Activated CD4-positive, alpha-beta memory T cell treated with anti-CD3 and anti-CD28 coated beads for 36 hours (primary cell): Measurements from ENCODE around the gene CCDC91. TPM values are rescaled to one million over a fixed set of nuclear protein-coding genes. Genes with fewer than 3 reads are reported as not detected.
A peak's percentile ranks its signal among the peaks of the same experiment; 100 is the strongest.

Experiments
- CTCF ChIA-PET: fragments of 350-600 bp; sonication (Branson Sonifier 250); formaldehyde crosslinking; loops from one replicate; lab custom pipeline; 2021; ENCODE audit warnings: antibody characterized with exemption, inconsistent platforms; lab: Charles Lee
- POLR2A ChIA-PET: fragments of 350-600 bp; sonication (Branson Sonifier 250); formaldehyde crosslinking; loops from one replicate; lab custom pipeline; 2021; ENCODE audit warnings: antibody characterized with exemption; lab: Charles Lee
- DNase-seq: peaks from one replicate; pipeline ENCODE4 v3.0.0-alpha.2; 2020
- H3K27ac Mint-ChIP-seq: one replicate; pipeline ENCODE4 v1.8.0; 2021; ENCODE audit warnings: mixed read lengths
- H3K27me3 Mint-ChIP-seq: one replicate; pipeline ENCODE4 v1.8.0; 2021; ENCODE audit warnings: mixed read lengths
- H3K36me3 Mint-ChIP-seq: one replicate; pipeline ENCODE4 v1.8.0; 2021; ENCODE audit warnings: mixed read lengths
- H3K4me1 Mint-ChIP-seq: one replicate; pipeline ENCODE4 v1.8.0; 2021; ENCODE audit warnings: low read depth, mixed read lengths
- H3K4me3 Mint-ChIP-seq: one replicate; pipeline ENCODE4 v1.8.0; 2021; ENCODE audit warnings: mild to moderate bottlenecking, mixed read lengths
- H3K9me3 Mint-ChIP-seq: one replicate; pipeline ENCODE4 v1.8.0; 2021; ENCODE audit warnings: mixed read lengths
- intact Hi-C: fragments of 100-400 bp; cut with micrococcal nuclease; formaldehyde crosslinking; loops from one replicate; pipeline ENCODE4 v1.15.1; 2023
- total RNA-seq, 2 experiments: library from RNA; stranded (reverse); gene quantifications; one replicate each; pipeline ENCODE4 v1.2.3, GENCODE V29; 2021

CCDC91 gene, protein sequence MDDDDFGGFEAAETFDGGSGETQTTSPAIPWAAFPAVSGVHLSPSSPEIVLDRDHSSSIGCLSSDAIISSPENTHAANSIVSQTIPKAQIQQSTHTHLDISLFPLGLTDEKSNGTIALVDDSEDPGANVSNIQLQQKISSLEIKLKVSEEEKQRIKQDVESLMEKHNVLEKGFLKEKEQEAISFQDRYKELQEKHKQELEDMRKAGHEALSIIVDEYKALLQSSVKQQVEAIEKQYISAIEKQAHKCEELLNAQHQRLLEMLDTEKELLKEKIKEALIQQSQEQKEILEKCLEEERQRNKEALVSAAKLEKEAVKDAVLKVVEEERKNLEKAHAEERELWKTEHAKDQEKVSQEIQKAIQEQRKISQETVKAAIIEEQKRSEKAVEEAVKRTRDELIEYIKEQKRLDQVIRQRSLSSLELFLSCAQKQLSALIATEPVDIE
- 10 to 100 TPM; 16.5 to 19.7 TPM for total RNA-seq

DNA sequence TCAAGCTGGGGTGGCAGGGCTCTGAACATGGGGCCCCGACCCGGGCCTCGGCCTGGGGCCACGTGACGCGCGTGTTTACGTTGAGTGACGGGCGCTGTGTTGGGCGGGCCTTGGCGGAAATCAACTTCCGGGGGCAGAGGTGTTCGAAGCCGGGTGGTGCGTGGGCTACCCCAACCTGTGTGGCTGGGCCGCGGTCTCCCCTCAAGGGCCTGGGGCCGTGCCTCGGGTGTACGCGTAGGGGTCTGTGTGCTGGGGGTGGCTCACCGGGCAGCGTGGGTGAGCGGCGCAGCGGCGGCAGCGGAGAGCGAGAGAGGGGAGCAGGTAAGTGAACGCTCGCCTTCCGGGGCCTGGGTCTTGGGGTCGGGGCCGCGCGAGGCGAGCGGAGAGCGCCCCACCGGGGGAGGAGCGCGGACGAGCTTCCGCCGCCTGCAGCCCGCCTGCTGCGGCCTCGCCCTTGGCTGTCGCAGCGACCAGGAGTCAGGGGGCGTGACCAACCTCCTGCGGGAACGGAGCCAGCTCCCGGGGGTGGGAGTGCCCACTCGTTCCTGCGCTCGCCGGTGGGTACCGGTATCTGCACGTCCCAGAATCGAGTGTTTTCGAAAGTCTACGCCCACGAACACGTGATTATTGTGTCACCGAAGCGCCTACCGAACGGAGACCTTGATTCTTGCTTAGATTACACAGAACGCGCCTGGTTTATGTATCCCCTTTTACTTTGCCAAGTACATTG lies at the start of gene CCDC91:
CCDC91 (plus strand) TSS at position 136 of the 730 bp plus-strand sequence. CDS start 66,760 bp downstream, outside the sequence.
- no peaks in the 10 kb centered on the region for H3K27me3 Mint-ChIP-seq
- POLR2A ChIA-PET: interaction anchor here (0.7 to 1.7 kb wide), 9 partner anchors 9 to 366 kb away, joined by 3 to 14 read pairs (median 5); no protein-coding TSS in a partner anchor
- CTCF ChIA-PET: interaction anchor here (0.9 to 1.4 kb wide), 4 partner anchors 12 to 63 kb away, joined by 3 to 4 read pairs (median 4); no protein-coding TSS in a partner anchor
- H3K4me1 Mint-ChIP-seq: peaks cover 57% of the 10 kb centered on the region
- peak within 1 kb of the TSS; percentile 99 for H3K27ac Mint-ChIP-seq
- DNase-seq: peak; percentile 92
- peak within 1 kb of the TSS; percentile 98 for H3K4me3 Mint-ChIP-seq
- H3K36me3 Mint-ChIP-seq: peaks cover 22% of the 10 kb centered on the region
- intact Hi-C loops: loop anchor here (1.0 to 10.0 kb wide), 7 partner anchors 33 to 1191 kb away; partner anchors contain the start of genes ERGIC2 and MRPS35
- H3K9me3 Mint-ChIP-seq: peaks cover 4% of the 10 kb centered on the region

DNA sequence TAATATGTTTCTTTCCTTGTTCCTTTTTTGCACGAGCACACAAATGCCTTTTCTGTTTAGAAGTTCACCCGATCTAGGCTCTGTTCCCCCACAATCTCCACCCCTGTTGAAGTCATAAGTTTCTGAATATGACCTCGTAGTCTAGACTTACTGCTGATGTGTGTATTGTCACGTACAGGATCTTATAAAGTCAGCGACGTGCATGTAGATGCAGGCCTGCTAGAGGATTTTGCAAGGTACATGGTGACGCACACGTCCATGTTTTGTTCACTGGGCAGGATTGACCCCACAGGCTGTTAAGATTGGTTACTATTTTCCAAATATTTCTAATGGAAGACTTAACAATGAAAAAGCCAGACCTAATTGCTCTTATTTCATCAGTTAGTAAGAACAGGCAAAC lies 46.2 kb upstream of the CCDC91 start:
- DNase-seq: no peak
- ChIA-PET CTCF (no interaction called here), POLR2A (no interaction called here)
- Mint-ChIP-seq H3K27me3 (peaks cover 2% of the 10 kb centered on the region), H3K4me1 (no peaks in the 10 kb centered on the region), H3K36me3 (no peaks in the 10 kb centered on the region), H3K4me3 (no peak overlapping the region), H3K9me3 (no peaks in the 10 kb centered on the region), H3K27ac (no peak overlapping the region)
- intact Hi-C loops: no loop called here

DNA sequence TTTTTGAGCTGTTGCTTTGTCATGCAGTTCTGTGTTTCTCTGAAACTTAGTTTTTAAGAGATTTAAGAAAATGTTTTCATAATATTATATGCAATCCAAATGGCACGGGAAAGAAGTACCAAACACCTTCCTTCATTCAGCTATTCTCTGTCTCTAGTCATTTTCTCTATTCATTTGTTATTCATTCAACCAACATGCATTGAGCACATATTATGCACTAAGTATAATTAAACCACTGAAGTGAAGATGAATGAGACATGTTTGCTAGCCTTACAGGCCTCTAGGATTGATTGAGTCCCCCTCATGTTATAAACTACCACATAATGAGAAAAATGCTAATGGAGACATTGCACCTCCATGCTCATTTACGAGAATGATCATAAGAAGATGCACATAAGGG lies 45.7 kb upstream of the CCDC91 start:
- ChIA-PET POLR2A (no interaction called here), CTCF (no interaction called here)
- intact Hi-C loops: no loop called here
- H3K36me3 Mint-ChIP-seq: no peaks in the 10 kb centered on the region
- no peaks in the 10 kb centered on the region for H3K4me1 Mint-ChIP-seq
- DNase-seq: no peak
- H3K9me3 Mint-ChIP-seq: no peaks in the 10 kb centered on the region
- H3K27ac Mint-ChIP-seq: no peak overlapping the region
- peaks cover 2% of the 10 kb centered on the region for H3K27me3 Mint-ChIP-seq
- H3K4me3 Mint-ChIP-seq: no peak overlapping the region

DNA sequence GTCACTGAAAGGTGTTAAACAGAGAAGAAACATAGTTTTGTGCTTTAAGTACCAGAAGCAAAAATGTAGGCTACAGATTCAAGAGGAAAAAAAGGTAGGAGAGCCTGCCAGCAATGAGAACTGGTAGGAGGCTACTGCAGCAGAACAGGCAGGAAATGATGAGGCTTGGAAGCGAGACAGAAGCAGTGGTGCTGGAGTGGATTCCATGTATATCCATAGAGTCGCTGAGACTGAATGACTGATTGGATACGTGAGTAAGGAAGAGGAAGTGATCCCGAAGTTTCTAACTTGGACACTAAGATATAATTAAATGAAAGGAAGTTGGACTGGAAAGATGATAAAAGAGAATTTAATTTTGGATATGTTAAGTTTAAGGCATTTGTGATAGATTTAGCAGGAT lies 45.0 kb upstream of the CCDC91 start:
- POLR2A ChIA-PET: no interaction called here
- H3K27me3 Mint-ChIP-seq: peaks cover 2% of the 10 kb centered on the region
- intact Hi-C loops: no loop called here

DNA sequence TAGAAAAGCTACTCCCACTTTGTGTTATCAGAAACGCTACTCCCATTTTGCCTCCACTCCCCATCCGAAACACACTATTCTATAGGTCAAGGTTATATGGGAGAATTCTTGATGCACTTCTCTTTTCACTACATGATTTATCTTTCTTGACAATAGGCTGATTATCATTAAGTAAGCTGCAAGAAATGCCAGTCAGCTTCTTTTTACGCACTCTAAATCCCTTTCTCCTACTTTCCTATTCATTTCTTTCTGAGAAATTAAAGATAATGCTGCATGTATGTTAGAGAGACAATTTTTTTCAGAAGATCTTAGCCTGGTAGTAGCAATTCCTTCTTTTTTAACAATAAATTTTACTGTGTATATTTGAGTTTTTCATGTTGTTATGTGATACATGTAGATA lies 41.0 kb upstream of the CCDC91 start:
- intact Hi-C loops: no loop called here
- Mint-ChIP-seq H3K27me3 (no peaks in the 10 kb centered on the region), H3K4me1 (no peaks in the 10 kb centered on the region), H3K36me3 (peaks cover 3% of the 10 kb centered on the region), H3K9me3 (peaks cover 8% of the 10 kb centered on the region), H3K27ac (no peak overlapping the region), H3K4me3 (no peak overlapping the region)
- POLR2A ChIA-PET: no interaction called here
- CTCF ChIA-PET: no interaction called here
- no peak for DNase-seq

More for the DNA sequence above, 45.0 kb upstream of the CCDC91 start:
- CTCF ChIA-PET: no interaction called here
- Mint-ChIP-seq H3K27ac (no peak overlapping the region), H3K9me3 (no peaks in the 10 kb centered on the region), H3K4me1 (no peaks in the 10 kb centered on the region), H3K36me3 (no peaks in the 10 kb centered on the region), H3K4me3 (no peak overlapping the region)
- DNase-seq: no peak

DNA sequence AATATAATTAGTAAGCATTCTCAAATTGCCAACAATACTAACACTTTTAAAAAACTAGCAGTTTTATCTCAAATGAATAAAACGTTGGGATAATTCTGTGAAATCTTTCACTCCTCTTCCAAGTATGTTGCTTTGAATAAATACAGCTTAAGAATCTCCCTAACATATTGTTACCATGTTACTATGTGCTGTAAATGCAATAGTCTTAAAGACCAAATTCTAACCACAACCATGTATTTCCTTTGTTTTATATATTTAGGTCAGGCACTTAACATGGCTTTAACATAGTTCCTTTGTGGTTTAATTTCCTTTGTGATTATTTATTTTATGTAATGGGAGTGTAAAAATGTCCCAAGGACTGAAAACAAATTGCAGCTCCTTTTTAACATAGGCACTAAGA lies 33.9 kb upstream of the CCDC91 start:
- Mint-ChIP-seq H3K36me3 (peaks cover 5% of the 10 kb centered on the region), H3K9me3 (peaks cover 8% of the 10 kb centered on the region), H3K27me3 (peaks cover 2% of the 10 kb centered on the region), H3K4me1 (no peaks in the 10 kb centered on the region), H3K27ac (no peak overlapping the region), H3K4me3 (no peak overlapping the region)
- ChIA-PET POLR2A (no interaction called here), CTCF (no interaction called here)
- intact Hi-C loops: no loop called here
- DNase-seq: no peak

DNA sequence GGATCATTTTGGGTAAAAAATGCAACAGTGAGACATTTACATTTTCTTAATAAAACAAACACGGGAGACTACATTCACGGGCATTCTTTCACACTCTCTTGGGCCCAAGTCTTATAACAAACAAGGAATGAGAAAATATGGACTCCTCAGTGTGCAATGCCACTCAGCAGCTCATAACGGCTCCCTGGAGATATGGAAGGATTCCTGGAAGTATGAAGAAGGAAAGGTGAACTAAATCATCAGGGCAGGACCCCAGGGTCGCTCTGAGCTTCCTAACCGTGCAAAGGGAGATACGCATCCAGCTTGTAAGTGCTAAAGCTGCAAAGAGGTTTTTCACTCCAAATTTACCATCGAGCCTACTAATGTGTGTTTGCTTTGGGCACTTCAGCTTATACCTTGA lies 33.5 kb upstream of the CCDC91 start:
- ChIA-PET POLR2A (no interaction called here), CTCF (no interaction called here)
- Mint-ChIP-seq H3K36me3 (peaks cover 5% of the 10 kb centered on the region), H3K4me1 (no peaks in the 10 kb centered on the region), H3K9me3 (peaks cover 8% of the 10 kb centered on the region), H3K27ac (no peak overlapping the region), H3K4me3 (no peak overlapping the region), H3K27me3 (peaks cover 2% of the 10 kb centered on the region)
- intact Hi-C loops: no loop called here
- DNase-seq: no peak

DNA sequence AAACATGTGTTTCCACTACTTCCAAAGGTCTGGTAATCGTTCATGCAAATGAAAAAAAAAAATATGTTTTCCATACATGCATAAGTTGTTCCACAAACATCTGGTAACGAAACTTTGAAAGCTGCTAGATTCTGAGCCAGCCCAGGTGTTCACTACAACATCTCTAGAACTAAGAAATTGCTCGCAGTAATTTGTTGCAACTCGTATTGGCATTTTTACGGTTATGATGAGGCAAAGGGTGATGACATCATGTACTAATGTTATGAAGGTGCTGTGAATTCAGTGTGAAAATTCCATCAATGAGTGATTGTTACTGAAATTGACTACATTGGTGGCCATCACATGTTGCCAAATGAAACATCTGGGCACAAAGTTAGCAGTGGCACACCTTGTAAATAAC lies 31.9 kb upstream of the CCDC91 start:
- H3K27ac Mint-ChIP-seq: no peak overlapping the region
- ChIA-PET POLR2A (no interaction called here), CTCF (no interaction called here)
- no peaks in the 10 kb centered on the region for H3K9me3 Mint-ChIP-seq
- peaks cover 2% of the 10 kb centered on the region for H3K36me3 Mint-ChIP-seq
- no peak for DNase-seq
- no peaks in the 10 kb centered on the region for H3K4me1 Mint-ChIP-seq
- intact Hi-C loops: no loop called here
- no peak overlapping the region for H3K4me3 Mint-ChIP-seq
- peaks cover 2% of the 10 kb centered on the region for H3K27me3 Mint-ChIP-seq

DNA sequence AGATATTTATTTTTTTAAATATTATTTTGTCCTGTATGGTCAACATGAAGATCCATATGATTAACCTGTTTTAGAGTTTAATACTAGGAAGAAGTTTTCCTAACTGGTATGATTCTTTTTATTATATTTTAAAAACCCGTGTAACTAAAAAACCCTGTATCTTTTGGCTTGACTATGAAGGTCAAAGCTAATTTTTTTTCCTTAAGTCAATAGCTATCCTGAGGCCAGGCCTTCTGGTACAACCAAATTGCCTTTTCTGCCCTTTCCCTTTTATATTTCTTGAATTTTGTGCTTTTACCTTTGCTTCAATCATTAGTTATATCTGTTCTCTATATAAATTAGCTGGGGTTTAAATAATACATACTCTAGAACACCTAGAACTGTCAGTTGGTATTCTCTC lies 30.6 kb upstream of the CCDC91 start:
- Mint-ChIP-seq H3K4me3 (no peak overlapping the region), H3K27ac (no peak overlapping the region), H3K36me3 (peaks cover 2% of the 10 kb centered on the region), H3K4me1 (no peaks in the 10 kb centered on the region), H3K9me3 (no peaks in the 10 kb centered on the region), H3K27me3 (peaks cover 2% of the 10 kb centered on the region)
- POLR2A ChIA-PET: no interaction called here
- intact Hi-C loops: no loop called here
- CTCF ChIA-PET: no interaction called here
- DNase-seq: no peak

DNA sequence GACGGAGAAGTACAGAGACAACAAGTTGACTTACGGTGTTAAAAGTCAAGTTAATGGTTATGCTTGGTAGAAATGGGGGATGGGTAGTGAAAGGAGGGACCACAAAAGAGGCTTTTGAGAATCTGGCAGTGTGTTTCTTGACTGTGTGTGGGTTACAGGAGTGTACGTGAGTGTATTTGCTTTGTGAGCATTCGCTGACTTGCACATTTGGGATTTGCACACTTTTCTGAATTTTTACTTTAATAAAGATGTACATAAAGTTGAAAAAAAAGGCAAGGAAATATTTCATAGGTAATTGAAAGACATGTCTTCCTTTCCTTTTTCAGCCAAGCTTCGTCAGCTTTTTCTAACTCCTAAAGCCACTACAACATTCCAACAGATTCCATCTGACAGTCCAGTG lies 28.6 kb upstream of the CCDC91 start:
- Mint-ChIP-seq H3K9me3 (no peaks in the 10 kb centered on the region), H3K36me3 (peaks cover 2% of the 10 kb centered on the region), H3K4me3 (no peak overlapping the region), H3K27me3 (peaks cover 2% of the 10 kb centered on the region), H3K4me1 (no peaks in the 10 kb centered on the region), H3K27ac (no peak overlapping the region)
- no peak for DNase-seq
- intact Hi-C loops: no loop called here
- ChIA-PET CTCF (no interaction called here), POLR2A (no interaction called here)

DNA sequence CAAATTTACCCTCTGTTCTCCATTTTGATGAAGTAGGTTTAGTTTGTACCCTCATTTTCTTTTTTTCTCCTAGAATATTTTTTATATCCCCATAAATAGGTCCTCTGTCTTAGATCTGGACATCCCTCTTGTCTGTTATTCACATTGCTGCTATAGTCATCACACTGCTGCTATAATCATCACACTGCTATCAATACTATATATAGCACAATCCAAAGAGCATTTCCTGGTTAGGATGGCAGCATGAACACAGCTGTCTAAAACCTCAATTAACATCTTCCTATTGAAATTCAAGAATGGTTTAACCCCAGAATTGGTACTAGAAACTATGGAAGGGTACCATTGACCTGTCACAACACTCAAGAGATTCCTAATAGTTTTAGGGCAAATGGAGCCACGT lies 27.6 kb upstream of the CCDC91 start:
- CTCF ChIA-PET: no interaction called here
- Mint-ChIP-seq H3K4me3 (no peak overlapping the region), H3K27ac (no peak overlapping the region), H3K27me3 (peaks cover 2% of the 10 kb centered on the region), H3K9me3 (no peaks in the 10 kb centered on the region), H3K36me3 (no peaks in the 10 kb centered on the region), H3K4me1 (no peaks in the 10 kb centered on the region)
- intact Hi-C loops: no loop called here
- POLR2A ChIA-PET: no interaction called here
- DNase-seq: no peak

DNA sequence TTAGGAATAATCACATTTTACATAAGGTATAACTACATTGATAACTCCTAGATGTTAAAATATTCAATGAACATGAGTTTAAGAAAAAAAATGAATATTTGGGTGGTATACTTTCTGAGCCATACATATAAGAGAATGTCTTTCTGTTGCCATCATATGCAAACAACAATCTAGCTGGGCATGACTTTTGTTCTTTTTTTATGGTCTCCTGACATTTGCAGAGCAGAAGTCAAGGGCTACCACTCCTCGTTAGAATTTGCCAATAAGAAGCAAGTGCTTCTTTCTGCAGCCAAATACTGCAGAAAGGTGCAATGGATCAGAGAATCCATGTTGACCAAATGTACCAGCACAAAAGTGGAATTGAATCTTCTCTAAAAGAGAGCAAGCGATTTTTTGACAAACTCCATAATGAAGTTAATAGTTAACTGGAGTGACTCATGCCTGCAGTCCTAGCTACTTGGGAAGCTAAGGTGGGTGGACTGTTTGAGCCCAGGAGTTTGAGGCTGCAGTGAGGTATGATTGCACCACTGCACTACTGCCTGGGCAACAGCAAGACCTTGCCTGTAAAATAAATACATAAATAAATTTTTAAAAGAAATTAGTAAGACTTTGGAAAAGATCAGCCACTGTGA lies 25.5 kb upstream of the CCDC91 start:
- H3K9me3 Mint-ChIP-seq: no peaks in the 10 kb centered on the region
- H3K27me3 Mint-ChIP-seq: peaks cover 2% of the 10 kb centered on the region
- no peak for DNase-seq
- CTCF ChIA-PET: no interaction called here
- H3K36me3 Mint-ChIP-seq: no peaks in the 10 kb centered on the region
- POLR2A ChIA-PET: no interaction called here
- H3K4me1 Mint-ChIP-seq: no peaks in the 10 kb centered on the region
- H3K4me3 Mint-ChIP-seq: no peak overlapping the region
- no peak overlapping the region for H3K27ac Mint-ChIP-seq
- intact Hi-C loops: no loop called here
